Left forelimb (tissue), 1 donor: Measurements from ENCODE around the gene MFRP.

Source experiments
- DNase-seq: peaks from one replicate; pipeline ENCODE4 v3.0.0-alpha.2; 2018; ENCODE audit warnings: low spot score

The MFRP gene

GRCh38 chr11:119359365-119360214 is 13.1 kb upstream of the MFRP start:
- no peak for DNase-seq

GRCh38 chr11:119357074-119357473 is 10.6 kb upstream of the MFRP start:
- DNase-seq = no peak

- peak; percentile 90 for DNase-seq
Measured at GRCh38 chr11:119356349-119357031, 10.0 kb upstream of the MFRP start.

- no peak for DNase-seq
Measured at GRCh38 chr11:119355091-119355843, 8.8 kb upstream of the MFRP start.

- no peak for DNase-seq
Measured at GRCh38 chr11:119352857-119353260, 6.4 kb upstream of the MFRP start.

GRCh38 chr11:119351232-119351631 is 4.7 kb upstream of the MFRP start:
- no peak for DNase-seq

- DNase-seq = no peak
Measured at GRCh38 chr11:119350302-119350701, 3.8 kb upstream of the MFRP start.

- DNase-seq = no peak
Measured at GRCh38 chr11:119347940-119348605, 1.6 kb upstream of the MFRP start.

GRCh38 chr11:119347242-119347641 is 737 bp upstream of the MFRP start:
- no peak for DNase-seq

- DNase-seq = no peak
Measured at GRCh38 chr11:119345685-119346084, 820 bp downstream of the MFRP start.

GRCh38 chr11:119344291-119345010 is 2.1 kb downstream of the MFRP start:
- no peak for DNase-seq

GRCh38 chr11:119343726-119344125 is 2.8 kb downstream of the MFRP start:
- no peak for DNase-seq

- no peak for DNase-seq
Measured at GRCh38 chr11:119342362-119343130, 4.0 kb downstream of the MFRP start.

GRCh38 chr11:119342023-119342300 is 4.5 kb downstream of the MFRP start:
- no peak for DNase-seq

- DNase-seq = no peak
Measured at GRCh38 chr11:119341222-119342022, 5.1 kb downstream of the MFRP start.

GRCh38 chr11:119340335-119341221 is 5.9 kb downstream of the MFRP start, which contains the start of gene C1QTNF5:
Gene C1QTNF5 (minus strand): TSS chr11:119340883. CDS start chr11:119340397, 486 bp downstream.
- DNase-seq = peak; percentile 92

- peak; percentile 85 for DNase-seq
Measured at GRCh38 chr11:119339589-119340334, 6.7 kb downstream of the MFRP start.

- peak; percentile 65 for DNase-seq
Measured at GRCh38 chr11:119338965-119339588, 7.4 kb downstream of the MFRP start.
